Upper lobe of left lung (tissue), 4 donors: ENCODE measurements around the gene SPANXD.

ENCODE experiments used
- POLR2A ChIP-seq, 4 donors: fragments of 450-650 bp; IDR thresholded peaks; one replicate each; pipeline ENCODE4 v1.5.1; 2016 to 2017; ENCODE audit warnings: antibody characterized with exemption in 4 of 4, mild to moderate bottlenecking in 2 of 4
- TF ChIP-seq, protein P1 (sequence below), 6 experiments: fragments of 450-650 bp in 4 of 6; fragments of 200-600 bp in 2 of 6; sonication (generic) in 2 of 6; IDR thresholded peaks; one replicate each; pipeline ENCODE4 v1.5.1; 2016 to 2019; ENCODE audit warnings: antibody characterized with exemption in 6 of 6

DNA sequence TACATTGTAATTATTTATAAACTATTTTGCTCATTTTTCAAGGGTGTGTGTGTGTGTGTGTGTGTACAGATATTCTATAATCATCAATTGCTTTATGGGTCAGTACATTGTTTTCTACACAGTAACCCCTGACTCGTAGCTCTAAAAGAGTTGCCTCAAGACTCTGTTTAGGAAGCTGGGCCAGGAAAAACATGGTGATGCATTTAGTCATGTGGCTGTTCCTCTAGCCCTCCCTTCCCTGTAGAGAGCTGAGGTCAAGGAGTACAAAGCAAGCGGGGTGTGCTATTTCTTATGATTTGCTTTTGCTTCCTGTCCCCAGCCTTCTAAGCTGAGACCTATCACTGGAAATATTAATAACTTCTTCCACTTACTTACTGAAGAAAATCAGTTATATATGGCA is 34.8 kb upstream of the SPANXD start:
- TF ChIP-seq, protein P1, sequence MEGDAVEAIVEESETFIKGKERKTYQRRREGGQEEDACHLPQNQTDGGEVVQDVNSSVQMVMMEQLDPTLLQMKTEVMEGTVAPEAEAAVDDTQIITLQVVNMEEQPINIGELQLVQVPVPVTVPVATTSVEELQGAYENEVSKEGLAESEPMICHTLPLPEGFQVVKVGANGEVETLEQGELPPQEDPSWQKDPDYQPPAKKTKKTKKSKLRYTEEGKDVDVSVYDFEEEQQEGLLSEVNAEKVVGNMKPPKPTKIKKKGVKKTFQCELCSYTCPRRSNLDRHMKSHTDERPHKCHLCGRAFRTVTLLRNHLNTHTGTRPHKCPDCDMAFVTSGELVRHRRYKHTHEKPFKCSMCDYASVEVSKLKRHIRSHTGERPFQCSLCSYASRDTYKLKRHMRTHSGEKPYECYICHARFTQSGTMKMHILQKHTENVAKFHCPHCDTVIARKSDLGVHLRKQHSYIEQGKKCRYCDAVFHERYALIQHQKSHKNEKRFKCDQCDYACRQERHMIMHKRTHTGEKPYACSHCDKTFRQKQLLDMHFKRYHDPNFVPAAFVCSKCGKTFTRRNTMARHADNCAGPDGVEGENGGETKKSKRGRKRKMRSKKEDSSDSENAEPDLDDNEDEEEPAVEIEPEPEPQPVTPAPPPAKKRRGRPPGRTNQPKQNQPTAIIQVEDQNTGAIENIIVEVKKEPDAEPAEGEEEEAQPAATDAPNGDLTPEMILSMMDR (IDR thresholded peaks at IDR 0.05): no peak
- no peak for TF ChIP-seq POLR2A (IDR thresholded peaks at IDR 0.05)
